ENCODE measurements around the gene SELENOT.

The SELENOT gene

GRCh38 chr3:150673966-150674365, 70.8 kb downstream of the SELENOT start:
- no peak for DNase-seq

DNA sequence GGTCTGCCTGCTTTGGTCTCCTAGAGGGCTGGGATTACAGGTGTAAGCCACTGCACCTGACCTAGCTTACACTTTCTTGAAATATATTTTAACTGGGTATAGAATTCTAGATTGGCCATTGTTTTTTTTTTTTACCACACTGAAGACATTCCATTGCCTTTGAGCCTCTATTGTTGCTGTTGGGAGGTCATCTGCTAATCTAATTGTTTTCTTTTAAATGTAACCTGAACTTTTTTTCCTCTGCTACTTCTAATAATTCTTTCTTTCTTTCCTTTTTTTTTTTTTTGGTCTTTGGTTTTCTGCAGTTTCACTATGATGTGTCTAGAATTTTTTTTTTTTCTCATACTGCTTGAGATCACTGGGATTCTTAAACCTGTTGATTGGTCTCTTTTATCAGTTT, 72.5 kb downstream of the SELENOT start:
- no peak for DNase-seq
